ENCODE data around the gene CBX8. TPM values are rescaled to one million over a fixed set of nuclear protein-coding genes. Genes with fewer than 3 reads are reported as not detected.

CBX8 gene
- total RNA-seq, 2 experiments from 2014 or later = 4.9 to 5.5 TPM

DNA sequence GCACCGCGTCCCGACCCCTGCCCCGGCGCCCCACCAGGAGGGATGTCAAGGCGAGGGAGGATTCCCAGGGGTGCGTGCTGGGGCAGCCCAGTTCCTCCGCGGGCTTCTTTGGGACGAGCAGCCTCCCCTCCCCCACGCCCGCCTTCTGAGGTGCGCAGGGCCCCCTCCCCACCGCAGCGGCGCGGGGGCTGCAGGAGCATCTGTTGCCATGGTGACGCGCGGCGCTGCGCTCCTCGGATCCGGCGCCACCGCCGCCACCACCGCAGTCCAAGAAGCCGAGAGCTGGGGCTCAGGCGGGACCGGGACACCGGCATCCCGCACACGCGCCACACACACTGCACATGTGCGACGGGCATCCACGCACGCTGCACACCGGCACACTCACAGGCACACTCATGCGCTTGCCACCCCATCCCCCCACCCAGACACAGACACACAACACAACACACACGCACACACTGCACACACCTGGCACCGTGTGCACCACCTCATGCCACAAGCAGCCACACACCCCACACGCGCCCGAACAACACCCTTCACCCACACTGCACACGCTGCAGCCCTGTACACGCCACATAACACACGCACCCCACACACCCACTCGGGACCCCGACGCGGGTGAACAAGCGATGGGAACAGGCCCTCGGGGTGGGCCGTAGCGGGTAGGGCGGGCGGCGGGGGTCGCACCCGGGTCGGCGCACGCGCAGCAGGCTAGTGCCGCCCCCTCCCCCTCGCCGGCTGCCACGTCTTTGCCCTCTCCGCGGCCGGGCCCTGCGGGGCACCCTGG is 49.2 kb downstream of the CBX8 start:
- Mint-ChIP-seq H3K4me3 (no peak overlapping the region), H3K27ac (no peak overlapping the region)

DNA sequence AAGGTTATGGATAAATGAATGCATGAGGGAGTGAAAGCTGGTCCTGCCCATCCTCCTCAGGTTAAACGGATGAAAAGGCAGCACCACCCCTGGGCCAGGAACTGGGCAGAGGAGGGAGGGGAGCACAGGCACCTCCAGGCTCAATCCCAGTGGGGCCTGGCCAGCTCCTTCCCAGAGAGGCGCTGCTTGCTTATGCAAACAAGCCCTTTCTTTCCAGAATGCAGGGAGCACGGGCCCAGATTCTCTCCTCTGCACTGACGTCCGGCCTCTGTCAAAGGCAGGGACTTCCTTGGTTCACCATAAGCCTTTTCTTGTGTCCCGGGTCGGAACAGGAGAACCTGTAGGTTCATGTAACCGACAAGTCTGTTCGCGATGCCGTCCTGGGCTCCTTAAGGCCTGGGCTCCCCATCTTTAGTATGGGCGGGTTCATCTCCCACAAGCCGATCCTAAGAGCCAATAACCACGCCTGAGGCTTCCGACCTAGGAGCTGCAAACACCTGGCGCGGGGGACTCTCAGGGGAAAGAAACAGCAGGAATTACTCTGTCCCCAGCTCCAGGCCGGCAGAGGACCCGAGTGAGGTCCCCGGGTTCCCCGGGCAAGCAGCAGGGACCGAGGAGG is 49.9 kb downstream of the CBX8 start:
- POLR2A ChIA-PET = interaction anchor here (1.1 to 1.3 kb wide), 2 partner anchors 50 to 90 kb away, joined by 5 to 7 read pairs; partner anchors contain the start of gene CBX8
- H3K27me3 Mint-ChIP-seq = peaks cover 64% of the 10 kb centered on the region
- H3K27ac Mint-ChIP-seq = no peak overlapping the region
- ATAC-seq (ENCODE audit: low read depth) (no peak), DNase-seq (no peak)
- H3K36me3 Mint-ChIP-seq = no peaks in the 10 kb centered on the region
- H3K4me3 Mint-ChIP-seq = no peak overlapping the region
- H3K4me1 Mint-ChIP-seq = peaks cover 7% of the 10 kb centered on the region
- no peaks in the 10 kb centered on the region for H3K9me3 Mint-ChIP-seq

More for the DNA sequence above, 49.2 kb downstream of the CBX8 start:
- POLR2A ChIA-PET = no interaction called here
- Mint-ChIP-seq H3K36me3 (no peaks in the 10 kb centered on the region), H3K9me3 (no peaks in the 10 kb centered on the region), H3K27me3 (peaks cover 64% of the 10 kb centered on the region), H3K4me1 (peaks cover 6% of the 10 kb centered on the region)
- DNase-seq (no peak), ATAC-seq (ENCODE audit: low read depth) (no peak)

DNA sequence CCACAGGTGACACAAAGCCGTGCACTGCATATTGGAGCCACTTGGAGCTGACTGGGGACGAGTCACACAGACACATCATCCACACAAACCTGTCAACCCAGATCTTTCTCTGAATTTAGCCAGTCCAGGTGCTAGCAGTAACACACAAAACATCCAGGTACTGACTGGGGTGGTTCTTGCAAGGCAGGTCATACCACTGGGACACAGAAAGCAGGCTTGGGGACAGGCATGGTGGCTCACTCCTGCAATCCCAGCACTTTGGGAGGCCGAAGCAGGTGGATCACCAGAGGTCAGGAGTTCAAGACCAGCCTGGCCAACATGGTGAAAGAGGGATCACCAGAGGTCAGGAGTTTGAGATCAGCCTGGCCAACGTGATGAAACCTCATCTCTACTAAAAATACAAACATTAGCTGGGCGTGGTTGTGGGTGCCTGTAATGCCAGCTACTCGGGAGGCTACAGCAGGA is 51.2 kb downstream of the CBX8 start:
- POLR2A ChIA-PET = interaction anchor here (0.8 to 1.3 kb wide), 6 partner anchors 31 to 248 kb away, joined by 3 to 5 read pairs (median 4); no protein-coding TSS in a partner anchor
- Mint-ChIP-seq H3K27me3 (peaks cover 57% of the 10 kb centered on the region), H3K4me3 (peak overlapping the region; percentile 25), H3K4me1 (peaks cover 7% of the 10 kb centered on the region), H3K9me3 (no peaks in the 10 kb centered on the region), H3K36me3 (no peaks in the 10 kb centered on the region), H3K27ac (peak overlapping the region; percentile 18)
- DNase-seq (no peak), ATAC-seq (ENCODE audit: low read depth) (no peak)

DNA sequence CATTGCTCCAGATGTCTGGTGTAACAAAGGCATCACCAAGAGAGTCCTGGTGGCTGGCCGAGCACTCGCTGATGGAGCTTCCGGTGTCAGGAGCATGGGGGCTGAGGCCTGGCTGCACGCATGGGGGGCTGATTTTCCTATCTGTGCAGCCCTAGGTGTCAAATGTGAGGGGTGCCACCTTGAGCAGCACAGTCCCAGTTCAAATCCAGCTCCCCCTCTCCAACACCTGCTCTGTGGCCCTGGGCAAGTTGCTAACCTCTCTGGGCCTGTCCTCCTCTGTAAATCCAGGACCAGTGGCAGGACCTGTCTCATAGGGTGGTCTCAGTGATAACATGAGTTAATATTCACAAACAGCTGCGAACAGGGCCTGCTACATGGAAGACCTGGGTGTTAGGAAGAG is 53.3 kb downstream of the CBX8 start:
- Mint-ChIP-seq H3K9me3 (no peaks in the 10 kb centered on the region), H3K4me3 (no peak overlapping the region), H3K27me3 (peaks cover 60% of the 10 kb centered on the region), H3K27ac (no peak overlapping the region), H3K4me1 (peaks cover 7% of the 10 kb centered on the region), H3K36me3 (no peaks in the 10 kb centered on the region)
- ATAC-seq (ENCODE audit: low read depth) (no peak), DNase-seq (no peak)
- POLR2A ChIA-PET = no interaction called here

DNA sequence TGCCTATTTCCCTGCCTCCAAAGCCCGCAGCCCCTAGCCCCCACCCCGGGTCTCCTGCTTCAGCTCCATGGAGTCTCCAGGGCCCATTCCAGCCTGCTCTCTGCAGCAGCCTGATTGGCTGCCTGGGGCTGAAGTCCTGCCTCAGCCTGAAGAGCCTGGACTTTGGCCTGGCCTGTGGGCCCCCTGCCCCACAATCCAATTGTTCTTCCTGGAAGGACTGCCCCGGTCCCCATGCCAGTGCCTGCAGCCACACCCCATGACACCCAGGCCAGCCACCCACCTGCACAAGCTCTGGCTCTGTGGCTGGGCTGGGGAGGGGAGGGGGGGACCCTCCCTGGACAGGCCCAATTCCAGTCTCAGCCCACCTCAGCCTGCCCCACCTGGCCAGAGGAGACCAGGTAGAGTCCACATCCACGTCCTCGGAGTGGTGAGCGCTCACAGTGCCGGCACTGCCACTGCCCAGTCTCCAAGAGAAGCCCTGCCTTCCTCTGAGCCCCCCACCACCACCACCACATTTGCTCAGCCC is 53.9 kb downstream of the CBX8 start:
- POLR2A ChIA-PET = interaction anchor here (0.6 kb wide), 1 partner anchor 54 kb away, joined by 3 read pairs; no protein-coding TSS in a partner anchor
- no peak overlapping the region for H3K4me3 Mint-ChIP-seq
- no peak overlapping the region for H3K27ac Mint-ChIP-seq
- no peaks in the 10 kb centered on the region for H3K36me3 Mint-ChIP-seq
- no peak for DNase-seq
- peaks cover 7% of the 10 kb centered on the region for H3K4me1 Mint-ChIP-seq
- H3K27me3 Mint-ChIP-seq = peaks cover 61% of the 10 kb centered on the region
- no peak for ATAC-seq (ENCODE audit: low read depth)
- H3K9me3 Mint-ChIP-seq = no peaks in the 10 kb centered on the region

DNA sequence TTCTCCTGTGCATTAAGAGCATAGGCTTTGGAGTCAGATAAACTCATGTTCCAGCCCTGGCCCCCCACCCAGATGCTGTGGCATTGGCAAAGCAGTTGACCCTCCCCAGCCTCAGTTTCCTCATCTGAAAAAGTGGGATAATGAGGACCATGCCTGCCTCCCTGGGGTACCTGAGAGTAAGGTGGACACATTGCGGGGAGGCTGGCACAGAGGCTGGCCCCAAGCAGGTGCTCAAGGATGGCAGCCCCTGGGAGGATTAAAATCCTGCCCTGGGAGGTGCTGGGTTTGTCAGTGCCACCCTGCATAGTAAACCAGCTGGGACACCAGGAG is 54.3 kb downstream of the CBX8 start:
- Mint-ChIP-seq H3K4me1 (peaks cover 4% of the 10 kb centered on the region), H3K9me3 (no peaks in the 10 kb centered on the region), H3K27me3 (peaks cover 57% of the 10 kb centered on the region), H3K4me3 (no peak overlapping the region), H3K36me3 (no peaks in the 10 kb centered on the region), H3K27ac (no peak overlapping the region)
- POLR2A ChIA-PET = interaction anchor here (0.6 to 1.2 kb wide), 2 partner anchors 55 to 94 kb away, joined by 3 read pairs; no protein-coding TSS in a partner anchor
- DNase-seq (no peak), ATAC-seq (ENCODE audit: low read depth) (no peak)

Other genes with a start within 250 kb of the CBX8 start
- not detected for gene RBFOX3, start 186.0 kb downstream of the CBX8 start, total RNA-seq
- gene ENPP7, start 66.1 kb downstream of the CBX8 start, total RNA-seq = under 1 TPM in 1 of 2 experiments, not detected in 1; 0.14 TPM
- gene CBX2, start 18.9 kb downstream of the CBX8 start, total RNA-seq = 1 to 10 TPM; 9.2 to 9.6 TPM
- gene CBX4, start 42.4 kb upstream of the CBX8 start, total RNA-seq = 10 to 100 TPM; 53.8 to 54.4 TPM
- 1 to 10 TPM; 2.1 TPM for gene TBC1D16, start 238.8 kb upstream of the CBX8 start, total RNA-seq
- gene CCDC40, start 239.6 kb upstream of the CBX8 start, total RNA-seq = 1 to 10 TPM; 1.3 to 1.4 TPM